Measurements from ENCODE around the gene IL1B.
"Not testable (repeated sequence)": the region's sequence is repeated elsewhere in the genome, so short reads cannot be mapped to it uniquely, and the experiment has no call there.

The IL1B gene

DNA sequence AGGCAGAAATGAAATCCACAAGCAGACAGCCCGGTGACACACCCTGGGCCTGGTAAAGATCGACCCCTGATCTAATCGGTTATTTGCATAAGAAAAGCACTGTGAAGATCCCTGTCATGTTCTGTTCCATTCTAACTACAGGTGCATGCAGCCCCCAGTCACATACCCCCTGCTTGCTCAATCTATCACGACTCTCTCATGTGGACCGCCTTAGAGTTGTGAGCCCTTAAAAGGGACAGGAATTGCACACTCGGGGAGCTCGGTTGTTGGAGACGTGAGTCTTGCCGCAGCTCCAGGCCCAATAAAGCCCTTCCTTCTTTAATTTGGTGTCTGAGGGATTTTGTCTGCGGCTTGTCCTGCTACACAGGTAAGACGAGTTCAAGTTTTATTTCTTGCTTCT, 13.4 kb upstream of the IL1B start:
- no peak for DNase-seq

DNA sequence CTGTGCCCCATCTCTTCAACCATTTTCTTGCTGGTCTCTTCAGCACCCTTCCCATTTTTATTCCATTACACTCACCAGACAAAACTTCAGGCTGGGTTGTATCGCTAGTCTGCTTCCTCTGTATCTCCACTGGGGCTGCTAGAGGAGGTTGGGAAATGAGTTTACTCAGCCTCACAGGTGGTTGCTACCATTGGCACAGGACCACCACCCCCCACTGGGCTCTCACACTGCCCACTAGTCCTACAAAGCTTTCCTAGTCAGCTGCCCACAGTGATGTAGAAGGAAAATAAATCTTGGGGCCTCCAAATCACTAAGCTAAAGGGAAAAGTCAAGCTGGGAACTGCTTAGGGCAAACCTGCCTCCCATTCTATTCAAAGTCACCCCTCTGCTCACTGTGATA, 12.3 kb upstream of the IL1B start:
- no peak for DNase-seq

DNA sequence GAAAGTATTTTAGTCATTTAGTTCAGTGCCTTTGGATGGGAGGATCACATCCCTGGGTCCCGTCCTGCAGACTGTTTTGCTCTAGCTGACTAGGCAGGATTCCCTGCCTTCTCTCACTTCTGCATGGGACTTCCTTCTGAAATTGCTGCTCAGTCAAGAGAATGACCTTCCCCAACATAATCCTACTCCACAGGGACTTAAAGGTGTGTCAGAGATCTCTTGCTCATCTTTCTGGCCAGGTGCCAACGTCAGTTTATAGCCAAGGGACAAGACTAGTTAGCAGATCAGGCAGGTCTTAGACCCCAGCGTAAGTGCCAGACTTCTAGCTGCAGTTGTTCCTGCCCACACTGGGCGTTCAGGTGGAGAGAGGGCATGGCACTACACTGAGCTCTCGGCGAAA, 9.5 kb upstream of the IL1B start:
- DNase-seq = no peak

DNA sequence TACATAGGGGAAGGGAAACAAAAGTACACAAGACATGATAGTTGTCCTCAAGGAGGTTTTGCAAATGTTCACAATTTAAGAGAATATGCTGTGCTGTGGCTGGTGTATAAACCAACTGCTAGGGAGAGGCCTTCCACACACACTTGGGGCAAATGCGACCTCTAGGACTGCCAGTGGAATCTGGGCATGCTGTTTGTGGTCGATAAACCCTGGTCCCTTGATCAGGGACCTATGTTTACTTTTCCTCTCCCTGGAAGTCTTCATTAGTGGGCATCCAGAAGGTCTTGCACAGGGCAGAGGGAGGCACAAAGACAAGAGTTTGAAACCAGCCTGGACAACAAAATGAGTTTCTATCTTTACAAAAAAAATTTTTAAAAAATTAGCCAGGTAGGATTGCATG, 7.3 kb upstream of the IL1B start:
- DNase-seq = no peak

DNA sequence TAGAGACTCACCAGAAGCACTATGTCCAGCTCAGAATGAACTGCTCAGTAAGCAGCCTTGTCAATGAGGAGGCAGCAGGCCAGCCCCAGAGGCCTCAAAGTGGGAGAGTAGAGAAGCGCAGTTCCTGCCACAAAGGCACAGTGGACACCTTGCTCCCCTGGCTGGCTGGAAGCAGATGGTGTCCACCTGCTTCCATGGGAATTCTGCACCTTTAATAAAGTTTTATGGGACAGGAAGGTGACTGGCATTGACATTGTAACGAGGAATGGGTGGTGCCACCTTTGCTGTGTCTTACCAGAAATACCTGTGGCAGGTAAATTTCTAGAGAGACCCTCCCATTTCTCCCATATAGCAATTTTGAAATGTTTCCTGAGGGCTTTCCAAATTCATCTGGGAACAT, 6.7 kb upstream of the IL1B start:
- no peak for DNase-seq

DNA sequence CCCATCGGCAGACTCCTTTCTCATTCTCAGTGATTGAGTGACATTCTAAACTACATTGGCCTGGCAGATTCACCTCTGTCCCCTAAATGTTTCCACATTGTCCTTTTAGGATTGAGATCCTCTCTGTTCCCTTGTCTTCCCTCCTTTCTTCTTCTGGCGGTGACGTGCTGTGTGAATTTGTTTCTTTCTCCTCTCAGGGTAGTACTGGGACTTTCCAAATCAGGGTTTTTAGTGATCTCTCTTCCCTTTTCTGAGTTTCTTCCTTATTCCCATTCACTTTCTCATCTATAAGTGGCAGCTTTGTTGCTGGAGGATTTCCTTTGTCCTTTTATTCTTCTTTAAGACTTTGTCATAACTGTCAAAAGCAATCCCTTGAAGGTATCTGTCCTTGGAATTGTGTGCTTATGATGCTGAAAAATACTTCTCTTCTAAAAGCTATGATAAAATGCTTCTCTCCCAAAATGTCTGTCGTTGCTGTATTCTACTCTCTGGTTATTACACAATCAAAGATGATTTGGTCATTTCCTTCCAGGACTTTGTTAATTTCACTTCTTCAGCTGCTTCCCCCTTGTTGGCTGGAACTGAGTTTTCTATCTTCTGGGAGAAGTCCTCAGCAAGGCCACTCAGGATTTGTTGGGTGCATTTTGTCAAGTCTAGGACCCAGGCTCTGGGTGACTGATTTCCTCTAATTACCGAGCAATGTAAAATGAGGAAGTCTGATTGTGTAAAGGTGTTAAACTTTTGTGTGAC, 4.9 kb upstream of the IL1B start:
- DNase-seq = no peak

DNA sequence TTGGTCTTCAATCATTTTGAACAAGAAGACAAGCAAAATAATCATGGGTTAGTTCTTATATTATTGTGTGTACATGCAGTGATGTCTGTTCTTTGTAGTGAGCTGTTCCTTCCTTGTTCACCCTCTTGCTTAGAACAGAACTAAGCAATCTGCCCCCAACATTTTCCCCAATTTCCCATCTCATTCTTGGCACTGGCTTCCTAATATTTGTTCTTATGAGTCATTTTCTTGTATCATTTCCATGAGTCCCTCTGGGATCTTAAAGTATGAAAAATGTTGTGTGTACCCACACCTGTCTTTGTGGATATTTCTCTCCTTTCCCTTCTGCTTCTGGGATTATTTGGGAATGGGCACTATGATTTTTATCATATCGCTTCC, 3.5 kb upstream of the IL1B start:
- DNase-seq = no peak

DNA sequence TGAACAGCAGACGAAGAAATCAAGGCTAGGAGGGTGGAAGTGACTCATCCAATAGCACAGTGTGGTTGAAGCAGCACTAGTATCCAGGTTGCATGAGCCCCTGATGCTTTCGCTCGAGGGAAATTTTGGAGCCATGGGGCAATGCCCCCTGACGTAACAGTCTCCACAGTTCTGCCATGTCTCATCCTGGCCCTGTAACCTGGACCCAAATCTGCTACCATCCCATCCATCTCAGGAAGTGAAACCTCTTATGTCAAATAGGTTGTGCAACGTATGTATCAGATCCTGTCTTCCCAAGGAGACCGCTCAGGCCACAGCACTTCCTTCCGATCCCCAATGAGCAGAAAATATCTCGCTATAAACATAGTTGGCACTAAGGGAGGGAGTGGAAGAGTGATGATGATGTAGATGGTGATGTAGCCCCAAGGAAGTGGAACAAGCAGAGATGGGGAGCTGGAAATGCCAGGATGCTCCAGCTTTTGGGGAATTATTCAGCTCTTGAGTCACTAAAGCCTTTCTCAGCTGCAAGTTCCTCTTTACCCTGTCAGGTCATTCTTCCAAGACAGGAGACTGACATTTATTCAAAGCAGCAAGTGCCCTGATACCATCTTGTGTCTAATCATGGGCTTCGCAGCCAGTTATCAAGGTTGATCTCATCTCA, 3.0 kb upstream of the IL1B start:
- no peak for DNase-seq

DNA sequence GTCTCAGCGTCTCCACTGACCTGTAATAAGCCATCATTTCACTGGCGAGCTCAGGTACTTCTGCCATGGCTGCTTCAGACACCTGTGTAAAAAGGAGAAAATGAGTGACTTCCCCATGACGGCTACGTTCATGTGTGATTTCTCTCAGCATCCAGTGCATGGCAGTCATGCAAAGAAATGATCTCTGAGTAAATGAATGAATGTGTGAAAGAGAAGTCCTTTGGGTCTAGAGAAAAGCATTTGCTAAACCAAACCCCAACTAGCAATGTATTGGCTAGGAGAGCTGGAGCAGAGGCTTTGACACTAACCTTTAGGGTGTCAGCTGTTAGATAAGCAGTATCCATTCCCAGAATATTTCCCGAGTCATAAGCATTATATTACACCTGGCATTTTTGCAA, 417 bp downstream of the IL1B start:
- no peak for DNase-seq

DNA sequence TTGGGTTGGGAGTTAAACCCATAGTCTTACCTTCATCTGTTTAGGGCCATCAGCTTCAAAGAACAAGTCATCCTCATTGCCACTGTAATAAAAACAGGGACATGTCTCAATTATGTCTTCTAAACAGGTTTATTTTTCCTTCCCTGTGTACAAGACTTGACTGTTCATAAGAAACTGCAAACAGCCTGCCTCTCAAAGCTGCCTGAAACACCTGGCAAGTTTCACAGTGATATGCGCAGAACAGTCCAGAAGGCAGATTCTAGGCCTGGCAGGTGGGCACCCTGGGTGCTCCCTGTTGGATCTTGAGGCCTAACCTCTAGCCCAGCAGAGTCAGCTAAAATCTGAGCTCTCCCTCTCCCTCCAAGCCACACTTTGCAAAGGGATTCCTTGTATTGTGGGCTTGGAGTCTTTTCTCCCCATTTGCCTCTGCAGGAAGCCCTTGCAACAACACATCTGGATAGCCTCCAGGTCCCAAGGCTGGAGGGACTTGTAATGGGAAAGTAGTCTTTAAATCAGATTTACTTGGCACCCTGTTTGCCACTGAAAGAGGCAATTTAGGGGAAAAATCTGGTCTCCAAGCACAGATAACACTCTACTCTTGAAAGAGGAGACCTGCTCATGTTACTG, 930 bp downstream of the IL1B start:
- no peak for DNase-seq

DNA sequence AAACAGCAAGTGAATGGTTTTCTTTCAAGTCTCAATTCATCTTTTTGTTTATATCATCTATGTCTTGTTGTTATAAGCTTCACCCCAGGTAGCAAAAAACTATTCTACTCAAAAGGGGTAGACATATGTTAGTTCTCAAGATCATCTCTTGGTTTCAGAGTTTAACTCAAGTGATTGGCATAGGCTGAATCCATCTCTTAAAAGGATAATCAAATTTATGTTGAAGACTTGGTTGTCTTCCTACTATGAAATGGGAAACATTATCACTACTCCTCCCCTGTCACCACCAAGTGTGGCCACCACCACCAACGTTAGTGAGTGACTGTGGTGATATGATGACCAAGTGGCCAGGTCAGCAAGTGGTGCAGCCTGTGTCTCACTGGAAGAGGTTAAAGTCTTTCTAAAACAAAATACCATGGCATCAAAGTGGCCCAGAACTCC, 1.5 kb downstream of the IL1B start:
- no peak for DNase-seq

DNA sequence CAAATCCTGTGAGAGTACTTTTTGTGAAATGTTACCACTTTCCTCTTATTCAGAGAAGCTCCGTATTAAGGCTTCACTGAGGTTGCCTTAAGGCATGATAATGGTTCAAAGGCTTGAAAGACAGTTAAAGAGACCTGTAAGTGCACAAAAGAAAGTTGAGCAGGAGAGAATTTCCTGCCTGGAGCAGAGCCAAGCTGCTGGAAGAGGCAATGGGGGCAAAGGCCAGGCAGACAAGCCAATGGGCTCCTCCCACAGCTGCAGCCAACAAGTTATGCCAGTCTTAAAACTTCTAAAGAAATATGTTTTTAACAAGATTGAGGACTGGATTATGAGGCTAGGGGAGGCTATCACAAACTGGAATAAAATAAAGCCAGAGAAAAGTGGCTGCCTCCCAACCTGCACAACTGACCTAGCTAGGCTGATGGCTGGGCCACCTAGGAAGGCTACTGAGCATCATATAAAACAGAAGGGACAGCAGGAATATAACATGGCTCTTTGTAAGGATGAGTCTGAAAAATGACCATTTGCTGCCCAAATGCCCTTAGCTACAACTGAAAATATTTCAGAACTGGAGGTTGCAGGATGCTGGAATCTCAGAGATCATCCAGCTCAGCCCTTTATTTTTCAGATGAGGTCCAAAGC, 2.1 kb downstream of the IL1B start:
- DNase-seq = no peak

DNA sequence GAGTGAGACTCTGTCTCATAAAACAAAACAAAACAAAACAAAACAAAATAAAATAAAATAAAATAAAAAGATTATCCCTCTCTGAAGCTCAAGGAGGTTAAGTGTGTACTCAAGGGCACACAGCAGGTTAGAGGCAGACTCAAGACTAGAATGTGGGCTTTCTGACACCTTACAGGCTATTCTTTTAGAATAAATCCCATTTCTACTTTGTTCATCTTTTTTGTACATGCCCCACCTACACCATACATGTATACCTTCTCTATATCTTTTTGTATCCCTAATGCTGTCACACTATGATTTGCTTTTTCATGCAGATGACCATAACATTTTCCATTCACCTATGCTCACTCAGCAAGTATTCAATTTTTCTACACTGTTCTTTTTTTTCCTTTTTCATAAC, 2.6 kb downstream of the IL1B start:
- DNase-seq = no peak

DNA sequence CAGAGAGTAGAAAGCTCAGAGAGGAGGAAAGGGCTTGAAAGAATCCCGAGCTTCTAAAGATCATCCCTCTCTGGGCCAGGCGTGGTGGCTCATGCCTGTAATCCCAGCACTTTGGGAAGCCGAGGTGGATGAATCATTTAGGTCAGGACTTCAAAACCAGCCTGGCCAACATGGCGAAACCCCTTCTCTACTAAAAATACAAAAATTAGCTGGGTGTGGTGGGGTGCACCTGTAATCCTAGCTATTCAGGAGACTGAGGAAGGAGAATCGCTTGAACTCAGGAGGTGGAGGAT, 3.0 kb downstream of the IL1B start:
- DNase-seq = not testable (repeated sequence)

DNA sequence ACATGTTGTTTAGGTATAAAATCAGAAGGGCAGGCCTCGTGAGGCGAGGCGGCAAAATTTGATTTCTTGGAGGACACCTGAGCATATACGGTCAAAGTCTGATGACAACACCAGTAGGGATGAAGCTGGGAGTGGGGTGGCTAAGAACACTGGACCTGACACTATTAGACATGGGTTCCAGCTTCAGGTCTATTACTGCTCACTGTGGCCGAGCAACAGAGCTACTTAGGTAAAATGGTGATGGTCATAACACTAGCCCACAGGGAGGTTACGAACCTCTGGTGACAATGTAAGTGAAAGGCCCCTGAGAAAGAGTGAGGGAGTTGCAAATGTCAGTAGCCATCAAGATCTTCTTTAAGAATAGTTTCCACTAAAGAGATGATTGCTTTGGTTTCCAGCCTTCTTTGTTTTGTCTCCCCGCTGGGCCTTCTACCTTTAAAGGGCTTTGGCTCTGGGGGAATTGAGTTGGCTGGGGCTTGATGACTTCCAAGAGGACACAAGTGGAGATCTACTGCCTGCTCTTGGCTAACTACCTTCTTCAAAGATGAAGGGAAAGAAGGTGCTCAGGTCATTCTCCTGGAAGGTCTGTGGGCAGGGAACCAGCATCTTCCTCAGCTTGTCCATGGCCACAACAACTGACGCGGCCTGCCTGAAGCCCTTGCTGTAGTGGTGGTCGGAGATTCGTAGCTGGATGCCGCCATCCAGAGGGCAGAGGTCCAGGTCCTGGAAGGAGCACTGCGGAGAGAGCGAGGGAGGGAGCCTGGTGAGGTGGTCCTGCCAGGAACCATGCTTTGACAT, 3.5 kb downstream of the IL1B start:
- no peak for DNase-seq

DNA sequence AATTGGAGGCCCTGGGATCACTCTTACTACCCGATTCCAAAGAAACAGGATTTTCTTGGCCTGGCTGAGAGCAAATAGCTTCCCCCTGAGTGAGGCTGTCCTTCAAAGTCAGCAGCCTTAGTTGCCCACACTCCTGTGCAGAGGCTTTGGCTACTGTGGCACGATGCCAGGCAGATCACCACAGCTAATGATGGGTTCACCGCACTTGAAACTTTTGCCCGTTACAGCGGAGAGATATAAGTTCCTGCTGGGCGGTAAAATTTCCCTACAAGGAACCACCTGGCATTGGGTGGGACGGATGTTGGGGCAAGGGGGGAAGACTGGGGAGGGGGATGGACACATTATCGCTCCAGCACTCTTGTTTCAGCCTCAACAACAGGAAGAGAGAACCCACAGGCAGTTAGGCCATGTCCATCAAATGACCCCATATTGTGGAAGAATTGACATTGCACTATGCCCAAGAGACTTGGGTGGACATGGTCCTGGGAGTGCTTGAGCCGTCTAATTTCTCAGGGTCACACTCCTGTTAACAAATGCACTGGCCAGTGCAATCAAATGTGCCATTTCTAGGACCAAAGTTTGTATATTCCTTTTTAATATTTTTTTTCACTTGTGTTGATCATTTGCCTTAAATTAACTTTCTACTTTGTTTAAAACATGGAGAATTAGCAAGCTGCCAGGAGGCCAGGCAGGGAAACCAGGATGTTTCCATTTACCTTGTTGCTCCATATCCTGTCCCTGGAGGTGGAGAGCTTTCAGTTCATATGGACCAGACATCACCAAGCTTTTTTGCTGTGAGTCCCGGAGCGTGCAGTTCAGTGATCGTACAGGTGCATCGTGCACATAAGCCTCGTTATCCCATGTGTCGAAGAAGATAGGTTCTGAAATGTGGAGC, 4.4 kb downstream of the IL1B start:
- DNase-seq = no peak

DNA sequence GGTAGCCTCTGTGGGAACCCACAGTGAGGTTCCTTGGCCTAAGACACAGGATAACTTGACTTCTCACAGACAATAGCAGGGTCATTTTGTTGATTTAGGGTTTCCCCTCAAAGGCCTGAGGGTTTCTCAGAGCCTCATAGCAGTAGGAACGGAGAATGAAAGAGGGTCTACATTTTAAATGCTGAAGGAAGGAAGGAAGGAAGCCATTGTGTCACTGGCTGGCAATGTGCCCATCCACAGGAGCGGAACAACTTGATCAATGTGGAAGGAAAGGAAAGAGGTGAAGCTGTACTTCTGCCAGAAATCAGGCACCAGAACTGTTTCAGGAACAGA, 5.1 kb downstream of the IL1B start:
- DNase-seq = no peak

DNA sequence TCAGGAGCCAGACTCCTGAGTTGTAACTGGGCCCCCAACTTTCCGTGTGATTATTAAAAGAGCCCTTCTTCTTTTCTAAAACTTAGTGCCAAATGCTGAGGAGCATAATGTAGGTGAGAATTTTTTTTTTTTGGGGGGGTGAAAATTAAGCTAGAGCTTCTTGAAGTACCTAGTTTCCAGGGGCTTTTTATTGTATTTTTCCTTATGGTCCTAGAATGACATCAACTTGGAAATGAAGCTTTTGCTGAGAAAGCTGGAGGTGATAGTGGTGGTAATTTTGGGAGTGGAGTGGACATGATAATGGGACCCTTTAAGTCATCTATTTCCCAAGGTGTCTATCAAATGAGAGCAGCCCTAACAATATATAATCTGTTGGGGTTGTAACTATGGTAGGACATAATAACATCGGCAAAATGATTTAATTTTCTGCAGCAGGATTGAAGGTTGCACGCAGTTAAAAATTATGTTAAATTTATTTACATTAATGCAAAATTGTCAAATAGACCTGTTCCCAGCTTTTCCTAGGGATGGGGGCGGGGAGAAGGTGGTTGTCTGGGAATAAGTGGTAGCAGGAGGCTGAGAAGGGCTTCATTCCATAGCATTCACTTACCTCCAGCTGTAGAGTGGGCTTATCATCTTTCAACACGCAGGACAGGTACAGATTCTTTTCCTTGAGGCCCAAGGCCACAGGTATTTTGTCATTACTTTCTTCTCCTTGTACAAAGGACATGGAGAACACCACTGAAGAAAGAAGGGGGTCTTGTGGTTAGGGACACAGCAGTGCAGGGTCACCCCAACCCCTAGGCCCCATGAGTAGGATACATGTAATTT, 5.7 kb downstream of the IL1B start:
- no peak for DNase-seq

DNA sequence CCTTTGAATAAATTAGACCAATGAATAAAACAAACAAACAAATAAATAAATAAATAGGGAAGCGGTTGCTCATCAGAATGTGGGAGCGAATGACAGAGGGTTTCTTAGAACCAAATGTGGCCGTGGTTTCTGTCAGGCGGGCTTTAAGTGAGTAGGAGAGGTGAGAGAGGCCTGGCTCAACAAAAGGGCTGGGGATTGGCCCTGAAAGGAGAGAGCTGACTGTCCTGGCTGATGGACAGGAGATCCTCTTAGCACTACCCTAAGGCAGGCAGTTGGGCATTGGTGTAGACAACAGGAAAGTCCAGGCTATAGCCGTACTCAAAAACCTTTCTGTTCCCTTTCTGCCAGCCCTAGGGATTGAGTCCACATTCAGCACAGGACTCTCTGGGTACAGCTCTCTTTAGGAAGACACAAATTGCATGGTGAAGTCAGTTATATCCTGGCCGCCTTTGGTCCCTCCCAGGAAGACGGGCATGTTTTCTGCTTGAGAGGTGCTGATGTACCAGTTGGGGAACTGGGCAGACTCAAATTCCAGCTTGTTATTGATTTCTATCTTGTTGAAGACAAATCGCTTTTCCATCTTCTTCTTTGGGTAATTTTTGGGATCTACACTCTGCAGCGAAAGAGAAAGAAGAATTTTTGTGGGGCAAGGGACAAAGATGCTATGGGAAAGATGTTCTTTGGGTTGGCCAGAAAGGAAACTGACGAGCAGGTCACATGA, 6.5 kb downstream of the IL1B start:
- DNase-seq = no peak

DNA sequence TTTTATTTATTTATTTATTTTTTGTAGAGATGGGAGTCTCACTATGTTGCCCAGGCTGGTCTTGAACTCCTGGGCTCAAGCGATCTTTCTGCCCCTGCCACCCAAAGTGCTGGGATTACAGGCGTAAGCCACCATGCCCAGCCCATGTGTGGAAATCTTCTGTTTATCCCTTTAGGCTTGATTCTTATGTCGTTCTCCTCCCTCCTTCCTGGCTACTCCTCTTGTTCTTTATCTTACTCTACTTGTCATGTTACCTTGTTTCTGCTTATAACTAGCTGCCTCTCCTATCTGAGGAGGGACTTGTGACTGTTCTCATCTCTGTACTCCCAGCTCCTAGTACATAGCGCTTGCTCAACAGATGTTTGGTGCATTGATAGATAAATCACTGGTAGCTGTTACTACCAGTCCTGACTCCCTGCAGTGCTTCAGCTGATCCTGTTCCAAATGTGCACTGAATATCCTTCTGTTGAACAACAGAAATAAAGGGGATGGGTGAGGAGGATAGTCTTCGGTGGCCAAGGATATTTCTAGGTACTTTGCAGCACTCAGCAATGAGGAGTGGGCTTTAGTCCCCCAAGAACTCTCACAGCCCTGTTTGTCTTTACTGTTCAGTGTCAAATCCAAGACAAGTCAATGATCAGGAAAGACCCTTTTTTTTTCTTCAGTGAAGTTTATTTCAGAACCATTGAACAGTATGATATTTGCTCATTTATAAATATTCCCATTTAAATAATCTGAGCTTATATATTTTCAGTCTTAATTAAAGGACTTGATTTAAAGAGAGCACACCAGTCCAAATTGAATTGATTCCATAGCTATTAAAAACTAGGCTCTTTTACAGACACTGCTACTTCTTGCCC, 7.2 kb downstream of the IL1B start:
- DNase-seq = no peak
